M059J (cell line): Measurements from ENCODE around the gene LCORL. TPM values are rescaled to one million over a fixed set of nuclear protein-coding genes. Genes with fewer than 3 reads are reported as not detected.
"Not testable (repeated sequence)": the region's sequence is repeated elsewhere in the genome, so short reads cannot be mapped to it uniquely, and the experiment has no call there.

Experiments
- DNase-seq: peaks from one replicate; pipeline ENCODE4 v3.0.0-alpha.2; 2012; ENCODE audit warnings: low read depth
- total RNA-seq: library from RNA; depleted of rRNA; stranded (reverse); fragments of >200 nt; shearing (Covaris generic); gene quantifications from 2 replicates; pipeline ENCODE4 v1.2.3, GENCODE V29; 2014

The LCORL gene
- total RNA-seq, 1 experiment from 2014 or later = 19.6 TPM

DNA sequence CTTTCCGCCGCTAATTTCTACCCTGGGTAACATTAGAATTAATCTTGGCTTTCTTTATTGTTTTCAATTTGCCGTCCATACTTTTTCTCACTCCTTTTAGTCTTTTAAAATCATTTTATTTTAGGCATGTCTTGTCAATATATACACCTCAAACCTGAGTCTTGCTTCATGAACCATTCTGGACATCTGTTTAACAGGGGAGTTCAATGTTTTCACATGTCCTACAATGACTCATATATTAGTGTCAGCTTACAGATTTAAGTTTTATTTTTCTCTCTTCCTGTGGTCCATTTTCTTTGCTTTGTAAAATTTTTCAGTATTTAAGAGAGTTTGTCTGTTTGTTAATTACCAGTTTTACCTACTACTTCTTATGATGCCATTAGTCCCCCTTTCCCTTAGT lies 89.5 kb downstream of the LCORL start:
- no peak for DNase-seq

DNA sequence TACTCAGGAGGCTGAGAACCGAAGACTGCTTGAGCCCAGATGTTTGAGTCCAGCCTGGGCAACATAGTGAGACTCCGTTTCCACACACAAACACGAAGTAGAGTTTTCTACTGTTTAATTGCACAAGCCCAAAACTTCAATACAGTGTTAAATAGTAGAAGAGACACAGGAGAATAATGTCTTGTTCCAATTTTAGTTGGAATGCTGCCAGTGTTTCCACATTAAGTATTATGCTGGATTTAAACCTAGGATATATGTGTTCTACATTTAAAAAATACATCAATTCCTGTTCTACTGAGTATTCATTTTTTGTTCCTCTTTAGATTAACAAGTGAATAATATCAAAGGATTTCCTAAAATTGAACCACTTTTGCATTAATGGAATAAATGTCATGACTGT lies 91.3 kb downstream of the LCORL start:
- DNase-seq = no peak

DNA sequence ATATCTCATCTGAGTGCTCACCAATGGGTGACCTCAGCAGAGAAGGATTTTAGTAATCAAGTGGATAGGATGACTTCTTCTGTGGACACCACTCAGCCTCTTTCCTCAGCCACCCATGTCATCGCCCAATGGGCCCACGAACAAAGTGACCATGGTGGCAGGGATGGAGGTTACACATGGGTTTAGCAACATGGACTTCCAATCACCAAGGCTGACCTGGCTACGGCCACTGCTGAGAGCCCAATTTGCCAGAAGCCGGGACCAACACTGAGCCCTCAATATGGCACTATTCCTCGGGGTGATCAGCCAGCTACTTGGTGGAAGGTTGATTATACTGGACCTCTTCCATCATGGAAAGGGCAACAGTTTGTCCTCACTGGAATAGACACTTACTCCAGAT lies 97.4 kb downstream of the LCORL start:
- no peak for DNase-seq

DNA sequence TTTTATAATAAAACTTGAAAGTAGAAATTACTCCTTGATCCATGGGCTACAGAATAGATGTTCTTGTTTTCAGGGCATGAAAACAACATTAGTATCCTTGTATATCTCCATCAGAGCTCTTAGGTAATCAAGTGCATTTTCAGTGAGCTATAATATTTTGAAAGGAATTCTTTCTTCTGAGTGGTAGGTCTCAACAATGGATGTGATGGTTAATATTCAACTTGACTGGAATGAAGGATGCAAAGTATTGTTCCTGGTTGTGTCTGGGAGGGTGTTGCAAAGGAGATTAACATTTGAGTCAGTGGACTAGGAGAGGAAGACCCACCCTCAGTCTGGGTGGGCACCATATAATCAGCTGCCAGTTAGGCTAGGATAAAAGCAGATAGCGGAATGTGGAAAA lies 100.1 kb downstream of the LCORL start:
- no peak for DNase-seq

DNA sequence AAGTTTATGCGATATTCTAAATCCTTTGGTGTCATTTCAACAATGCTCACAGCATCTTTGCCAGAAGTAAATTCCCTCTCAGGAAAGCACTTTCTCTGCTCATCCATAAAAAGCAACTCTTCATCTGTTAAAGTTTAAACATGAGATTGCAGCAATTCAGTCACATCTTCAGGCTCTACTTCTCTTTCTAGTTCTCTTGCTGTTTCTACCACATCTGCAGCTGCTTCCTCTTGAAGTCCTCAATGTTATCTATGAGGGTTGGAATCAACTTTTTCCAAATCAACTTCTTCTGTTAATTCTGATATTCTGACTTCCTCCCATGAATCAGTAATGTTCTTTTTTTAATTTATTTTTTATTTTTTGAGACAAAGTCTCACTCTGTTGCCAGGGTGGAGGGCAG lies 100.9 kb downstream of the LCORL start:
- DNase-seq = no peak

DNA sequence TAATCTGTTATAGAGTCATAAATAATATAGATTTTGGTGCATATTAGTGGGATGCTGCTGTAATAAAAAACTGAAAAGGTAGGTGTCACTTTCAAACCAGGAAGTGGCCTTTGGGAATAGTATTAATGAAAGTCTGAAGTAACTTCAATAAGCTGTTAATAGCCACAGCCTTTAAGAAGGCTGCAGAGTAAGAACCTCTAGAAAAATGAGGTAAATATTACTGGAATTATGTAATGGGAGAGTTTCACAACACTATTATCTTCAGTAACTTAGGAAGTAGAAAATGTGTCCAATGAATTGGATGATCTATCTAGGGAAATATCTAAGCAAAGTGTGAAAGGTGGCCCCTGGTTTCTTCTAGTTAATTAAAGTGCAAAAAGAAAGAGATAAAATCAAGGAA lies 106.1 kb downstream of the LCORL start:
- DNase-seq = no peak

DNA sequence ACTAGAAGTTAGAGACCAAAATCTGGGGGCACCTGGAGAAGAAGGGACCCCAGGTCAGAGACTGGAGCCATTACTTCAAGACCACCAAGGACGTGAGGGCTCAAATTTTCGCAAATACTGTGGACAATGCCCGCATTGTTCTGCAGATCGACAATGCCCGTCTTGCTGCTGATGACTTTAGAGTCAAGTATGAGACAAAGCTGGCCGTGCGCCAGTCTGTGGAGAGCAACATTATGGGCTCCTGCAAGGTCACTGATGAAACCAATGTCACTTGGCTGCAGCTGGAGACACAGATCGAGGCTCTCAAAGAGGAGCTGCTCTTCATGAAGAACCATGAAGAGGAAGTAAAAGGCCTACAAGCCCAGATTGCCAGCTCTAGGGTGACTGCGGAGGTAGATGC lies 109.5 kb downstream of the LCORL start:
- DNase-seq = no peak

DNA sequence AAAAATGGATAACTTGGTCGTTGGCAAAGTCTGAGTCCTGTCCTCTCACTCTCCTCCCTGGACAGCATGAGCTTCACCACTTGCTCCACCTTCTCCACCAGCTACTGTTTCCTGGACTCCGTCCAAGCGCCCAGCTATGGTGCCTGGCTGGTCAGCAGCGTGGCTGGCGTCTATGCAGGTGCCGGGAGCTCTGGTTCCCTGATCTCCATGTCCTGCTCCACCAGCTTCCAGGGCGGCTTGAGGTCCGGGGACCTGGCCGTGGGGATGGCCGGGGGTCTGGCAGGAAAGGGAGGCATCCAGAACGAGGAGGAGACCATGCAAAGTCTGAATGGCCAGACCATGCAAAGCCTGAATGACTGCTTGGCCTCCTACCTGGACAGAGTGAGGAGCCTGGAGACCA lies 109.9 kb downstream of the LCORL start:
- DNase-seq = no peak

DNA sequence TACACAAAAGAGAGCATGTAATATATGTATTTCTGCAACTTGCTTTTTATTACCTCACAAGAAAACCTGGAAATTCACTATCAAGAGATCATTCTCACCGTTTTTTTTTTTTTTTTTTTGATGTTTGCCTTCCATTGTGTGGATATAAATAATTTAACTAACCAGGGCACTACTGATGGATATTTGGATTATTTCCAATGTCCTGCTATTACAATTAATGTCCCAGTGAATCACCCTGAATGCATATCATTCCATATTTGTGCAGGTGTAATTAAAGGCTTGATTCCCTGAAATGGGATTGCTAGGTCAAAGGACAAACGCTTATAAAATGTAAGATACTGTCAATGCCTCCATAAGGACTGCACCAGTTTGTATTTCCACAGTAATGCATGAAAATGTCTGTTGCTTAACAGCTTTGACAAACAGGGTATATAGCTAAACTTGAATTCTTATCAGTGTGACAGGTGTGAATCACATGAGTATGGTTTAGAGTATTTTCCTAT lies 123.0 kb downstream of the LCORL start:
- DNase-seq = no peak

DNA sequence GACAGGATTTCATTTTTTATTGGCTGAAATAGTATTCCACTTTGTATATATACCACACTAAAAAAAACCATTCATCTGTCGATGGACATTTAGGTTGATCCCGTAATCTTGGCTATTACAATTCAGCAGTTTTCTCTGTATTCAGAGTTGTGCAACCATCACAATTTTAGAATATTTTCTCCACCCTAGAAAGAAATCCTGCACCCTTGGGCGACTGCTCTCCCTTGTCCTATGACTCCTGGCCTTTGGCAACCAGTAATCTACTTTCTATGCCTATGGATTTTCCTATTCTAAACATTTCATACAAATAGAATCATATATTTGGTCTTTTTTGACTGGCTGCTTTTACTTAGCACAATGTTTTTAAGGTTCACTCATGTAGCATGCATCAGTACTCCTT lies 126.1 kb downstream of the LCORL start:
- DNase-seq = no peak

DNA sequence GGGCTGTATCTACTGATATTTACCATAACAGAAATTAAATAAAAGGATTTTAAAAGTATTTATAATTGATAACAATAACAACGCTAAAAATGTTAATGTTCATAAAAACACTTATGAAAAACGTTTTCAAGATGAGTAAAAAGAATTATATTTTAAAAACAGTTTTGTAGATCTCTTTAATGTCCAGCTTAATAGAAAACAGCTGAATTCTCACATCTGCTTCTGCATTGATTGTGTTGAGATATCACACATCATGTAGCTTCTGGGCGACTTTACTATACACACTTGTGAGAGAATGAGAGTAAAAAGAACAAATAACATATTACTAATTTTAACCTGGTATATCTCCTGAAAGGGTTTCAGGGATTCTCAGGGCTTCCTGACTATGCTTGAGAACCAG lies 127.1 kb downstream of the LCORL start:
- no peak for DNase-seq

DNA sequence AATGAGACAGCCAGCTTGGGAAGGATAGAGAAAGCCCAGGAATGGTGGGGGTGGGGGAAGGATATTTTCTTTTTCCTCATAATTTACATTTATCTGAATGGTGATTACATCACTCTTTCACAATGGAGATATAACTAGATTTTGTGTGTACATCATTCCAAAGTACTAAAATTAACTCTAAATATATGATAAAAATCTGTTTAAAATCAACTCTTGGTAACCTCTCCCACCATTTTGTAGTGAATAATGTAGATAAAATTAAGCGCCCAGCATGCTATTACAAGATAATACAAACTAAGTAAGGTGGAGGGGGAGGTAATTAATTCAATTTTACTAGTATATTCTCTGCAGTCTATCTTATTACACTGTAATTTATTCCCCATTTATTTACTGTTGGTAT lies 131.9 kb downstream of the LCORL start:
- no peak for DNase-seq

DNA sequence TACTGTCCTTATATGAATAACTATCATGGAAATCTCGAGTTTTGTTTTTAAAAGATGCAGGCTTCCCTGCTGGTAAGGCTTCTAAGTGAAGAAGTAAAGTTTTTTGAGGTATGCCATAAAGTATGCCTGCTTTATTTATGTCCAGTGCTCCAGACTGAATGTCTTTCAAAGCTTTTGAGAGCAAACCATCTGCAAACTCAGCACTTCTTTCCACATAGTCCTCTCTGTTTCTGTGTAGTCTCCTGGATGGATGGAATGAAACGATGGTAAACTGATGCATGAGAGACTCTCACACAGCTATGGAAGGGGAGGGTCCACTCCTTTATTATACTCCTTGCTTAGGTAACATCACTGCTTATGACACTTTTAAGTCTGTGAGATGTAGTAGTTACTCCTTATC lies 137.0 kb downstream of the LCORL start:
- no peak for DNase-seq

DNA sequence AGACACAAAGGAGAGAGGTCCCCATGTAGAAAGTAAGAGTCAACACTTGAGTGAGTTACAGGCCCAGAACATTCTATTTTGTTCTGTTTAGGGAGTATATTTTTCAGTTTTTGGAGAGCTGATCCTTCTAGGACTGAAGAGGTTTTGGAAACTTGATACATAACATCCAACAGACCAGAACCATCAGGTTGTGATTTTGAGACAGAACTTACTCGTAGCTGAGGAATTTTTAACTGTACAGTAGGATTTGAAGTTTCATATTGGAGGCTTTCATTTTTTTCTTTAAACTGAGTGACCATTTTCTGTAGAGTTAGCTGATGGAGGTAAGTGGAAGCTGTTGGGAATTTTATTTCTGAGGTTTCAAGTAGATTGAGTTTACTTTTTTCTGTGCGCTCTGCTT lies 137.5 kb downstream of the LCORL start:
- peak; percentile 2 for DNase-seq

DNA sequence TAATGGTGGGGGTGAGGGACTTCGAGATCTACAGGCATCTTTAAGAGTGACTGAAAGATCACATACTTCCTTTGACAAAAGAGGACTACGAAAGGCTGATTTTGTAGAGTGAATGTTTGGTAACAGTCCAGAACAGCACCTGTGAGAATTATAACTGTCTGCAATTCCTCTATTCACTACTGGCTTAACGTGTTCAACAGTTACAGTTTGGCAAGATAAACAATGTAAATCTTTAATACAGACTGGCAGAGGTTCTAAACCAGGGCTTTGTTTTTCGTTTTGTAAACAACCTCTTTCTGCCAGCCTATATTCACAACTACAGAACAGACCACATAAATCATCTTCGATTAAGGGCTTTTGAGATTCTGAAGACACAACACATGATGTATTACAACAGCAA lies 143.9 kb downstream of the LCORL start:
- no peak for DNase-seq

DNA sequence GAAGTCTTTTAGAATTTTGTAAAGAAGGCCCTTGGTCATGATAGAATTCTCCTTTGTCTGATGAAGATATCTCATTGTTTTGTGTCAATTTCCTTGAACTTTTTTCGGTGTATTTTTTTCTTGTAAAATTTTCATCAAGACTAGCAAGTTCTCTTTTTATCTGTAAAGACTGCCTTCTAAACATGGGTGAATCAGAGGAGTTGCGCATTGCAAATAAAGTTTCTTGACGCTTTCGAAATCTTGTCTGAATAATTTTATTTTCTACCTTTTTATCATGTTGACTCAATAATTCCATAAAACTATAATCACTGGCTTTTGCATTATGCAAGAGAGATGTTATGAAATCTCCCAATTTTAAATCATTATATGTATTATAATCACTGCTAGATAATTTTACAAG lies 144.6 kb downstream of the LCORL start:
- no peak for DNase-seq

DNA sequence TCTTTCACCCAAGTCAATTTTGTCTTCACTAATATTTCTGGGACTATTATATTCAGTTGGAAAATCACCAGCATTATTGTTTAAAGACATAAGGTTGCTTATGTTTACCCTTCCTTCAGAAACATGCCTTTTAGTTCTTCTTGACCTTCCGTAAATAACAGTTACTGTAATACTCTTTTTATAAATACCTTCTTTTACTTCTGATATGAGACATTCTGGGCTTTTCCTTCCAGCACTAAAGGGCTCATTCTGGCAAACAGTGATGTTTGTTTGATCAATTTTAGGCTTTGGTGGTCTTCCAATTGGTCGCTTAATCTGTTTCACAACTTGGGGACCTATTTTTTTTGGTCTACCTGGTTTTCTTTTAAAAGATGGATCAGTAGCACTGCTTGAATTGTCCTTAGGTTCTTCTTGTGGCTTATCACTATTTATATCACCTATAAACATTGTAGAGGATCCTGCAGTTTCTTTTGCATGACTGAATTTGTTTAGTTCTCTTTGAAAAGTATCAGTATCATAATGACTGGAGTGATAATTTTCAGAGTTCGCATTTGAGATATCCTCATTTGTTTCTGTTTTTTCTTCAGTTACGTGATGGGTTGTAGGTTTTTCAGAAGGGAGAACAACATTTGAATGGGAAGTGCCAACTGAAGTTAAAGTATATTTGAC lies 146.0 kb downstream of the LCORL start:
- no peak for DNase-seq

DNA sequence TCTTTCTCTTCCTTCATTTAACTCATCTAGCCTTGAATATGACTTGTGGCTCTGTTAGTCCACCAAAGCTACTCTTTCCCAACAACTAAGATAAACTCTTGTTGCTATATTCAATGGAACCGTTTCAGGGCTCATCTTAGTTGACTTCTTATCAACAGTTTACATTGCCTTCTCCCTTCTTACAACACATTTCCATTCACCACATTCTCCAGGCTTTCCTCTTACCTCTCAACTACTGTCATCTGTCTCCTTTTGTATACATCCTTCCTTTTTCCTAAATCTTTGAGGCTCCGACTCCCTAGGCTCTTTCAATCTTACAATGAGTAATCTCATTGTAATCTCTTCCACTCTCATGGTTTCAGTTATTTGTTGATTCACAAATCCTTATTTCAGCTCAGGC lies 152.2 kb downstream of the LCORL start:
- DNase-seq = no peak

DNA sequence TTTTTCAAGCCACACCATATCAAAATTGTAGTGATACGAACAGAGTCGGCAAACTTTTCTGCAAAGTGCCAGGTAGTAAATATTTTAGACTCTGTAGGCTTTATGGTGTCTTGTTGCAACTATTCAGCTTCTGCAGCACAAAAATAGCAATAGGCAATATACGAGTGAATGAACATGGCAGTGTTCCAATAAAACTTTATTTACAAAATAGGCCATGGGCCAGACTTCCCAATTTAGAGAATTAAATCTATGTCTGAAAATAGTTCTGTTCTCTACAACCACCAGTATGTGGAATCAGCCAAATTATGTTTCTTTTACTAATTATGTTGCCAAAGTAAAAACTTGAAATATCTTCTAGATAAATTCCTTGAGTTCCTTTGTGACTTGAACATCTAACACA lies 154.3 kb downstream of the LCORL start:
- no peak for DNase-seq

DNA sequence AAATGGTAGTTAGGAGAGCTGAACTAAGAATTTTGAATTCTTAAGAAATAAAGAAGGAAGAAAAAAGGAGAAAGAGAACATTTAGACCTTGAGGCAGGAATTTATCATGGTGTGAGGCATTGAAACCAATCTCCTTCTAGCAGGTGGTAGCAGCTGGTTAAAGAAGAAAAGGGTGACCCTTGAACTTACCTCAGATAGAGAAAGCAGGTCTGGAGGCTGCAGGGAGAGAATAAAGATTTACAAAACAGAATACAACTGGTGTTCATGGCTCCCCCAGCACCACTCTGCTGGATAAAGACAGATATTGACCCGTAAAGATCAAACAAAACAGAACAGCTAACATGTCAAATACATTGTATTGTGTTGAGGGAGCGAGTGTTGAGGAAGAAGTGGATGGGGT lies 154.7 kb downstream of the LCORL start:
- DNase-seq = no peak

DNA sequence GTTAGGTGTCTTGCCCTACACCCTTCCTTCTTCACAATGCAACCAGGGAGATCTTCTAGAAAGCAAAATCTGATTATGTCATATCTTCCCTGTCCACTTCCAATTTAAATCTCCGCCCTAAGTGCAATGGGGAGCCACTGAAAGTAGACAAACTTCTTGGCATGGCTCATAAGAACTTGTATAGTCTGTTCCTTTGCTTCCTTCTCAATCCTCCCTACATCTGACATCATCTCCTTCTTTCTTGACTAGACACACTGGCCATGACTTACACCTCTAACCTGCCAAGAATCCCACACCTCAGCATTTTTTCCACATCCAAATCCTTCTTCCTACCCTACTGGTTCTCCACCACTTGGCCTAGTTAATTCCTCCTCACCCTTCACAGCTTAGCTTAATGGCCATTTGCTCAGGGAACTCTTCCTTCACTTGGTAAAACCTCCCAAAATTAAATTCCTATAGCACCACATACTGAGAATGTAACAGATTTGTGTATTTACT lies 155.6 kb downstream of the LCORL start:
- no peak for DNase-seq

DNA sequence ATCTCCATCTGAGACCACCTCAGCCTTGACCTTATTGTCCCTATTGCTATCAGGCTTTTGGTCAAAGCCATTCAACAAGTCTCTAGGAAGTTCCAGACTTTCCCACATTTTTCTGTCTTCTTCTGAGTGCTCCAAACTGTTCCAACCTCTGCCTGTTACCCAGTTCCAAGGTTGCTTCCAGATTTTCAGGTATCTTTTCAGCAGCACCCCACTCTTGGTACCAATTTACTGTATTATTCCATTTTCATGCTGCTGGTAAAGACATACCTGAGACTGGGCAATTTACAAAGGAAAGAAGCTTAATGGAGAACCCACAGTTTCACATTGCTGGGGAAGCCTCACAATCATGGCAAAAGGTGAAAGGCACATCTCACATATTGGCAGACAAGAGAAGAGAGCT lies 159.6 kb downstream of the LCORL start:
- not testable (repeated sequence) for DNase-seq

DNA sequence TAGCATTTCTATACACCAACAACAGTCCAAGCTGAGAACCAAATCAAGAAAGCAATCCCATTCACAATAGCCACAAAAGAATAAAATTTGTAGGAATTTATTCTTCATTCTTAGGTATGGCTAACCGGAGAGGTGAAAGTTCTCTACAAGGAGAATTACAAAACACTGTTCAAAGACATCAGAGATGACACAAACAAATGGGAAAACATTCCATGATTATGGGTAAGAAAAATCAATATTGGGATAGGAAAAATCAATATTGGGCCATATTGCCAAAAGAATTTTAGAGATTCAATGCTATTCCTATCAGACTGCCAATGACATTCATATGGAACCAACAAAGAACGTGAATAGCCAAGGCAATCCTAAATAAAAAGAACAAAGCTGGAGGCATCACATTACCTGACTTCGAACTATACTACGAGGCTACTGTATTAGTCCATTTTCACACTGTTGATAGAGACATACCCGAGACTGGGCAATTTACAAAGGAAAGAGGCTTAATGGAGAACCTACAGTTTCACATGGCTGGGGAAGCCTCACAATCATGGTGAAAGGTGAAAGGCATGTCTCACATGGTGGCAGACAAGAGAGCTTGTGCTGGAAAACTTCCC lies 161.7 kb downstream of the LCORL start:
- no peak for DNase-seq

DNA sequence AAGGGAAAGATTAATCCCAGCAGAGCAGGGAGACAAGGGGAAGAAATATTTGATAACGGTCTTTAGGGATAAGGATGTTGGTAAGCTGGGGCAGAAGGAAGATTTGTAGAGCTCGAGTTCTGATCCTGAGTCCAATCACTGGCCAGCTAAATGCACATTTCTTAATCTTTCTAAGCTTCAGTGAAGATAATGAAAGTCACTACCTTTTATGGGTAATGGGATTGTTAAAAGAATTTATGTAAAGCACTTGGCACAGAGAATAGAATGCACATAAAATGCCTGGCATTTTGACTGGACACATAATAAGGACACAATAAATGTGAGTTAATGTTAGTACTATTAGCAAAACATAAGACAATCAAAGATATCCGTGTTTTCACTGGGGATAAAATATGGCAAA lies 167.5 kb downstream of the LCORL start:
- DNase-seq = no peak
